Ovary (tissue), 3 donors: ENCODE results near the gene ACAP1.

ENCODE experiments used
- CTCF ChIP-seq, 3 donors: fragments of 450-650 bp in 2 of 3; fragments of 200-600 bp in 1 of 3; IDR thresholded peaks; one replicate each; pipeline versions ENCODE4 v1.5.1 to v1.8.0; 2016 to 2022; ENCODE audit warnings: antibody characterized with exemption in 3 of 3, mild to moderate bottlenecking in 1 of 3
- POLR2A ChIP-seq: fragments of 450-650 bp; IDR thresholded peaks from one replicate; pipeline ENCODE4 v1.6.1; 2017; ENCODE audit warnings: antibody characterized with exemption, mild to moderate bottlenecking, moderate library complexity
- donor health status: DM: no; HTN: no; CAD: no.

DNA sequence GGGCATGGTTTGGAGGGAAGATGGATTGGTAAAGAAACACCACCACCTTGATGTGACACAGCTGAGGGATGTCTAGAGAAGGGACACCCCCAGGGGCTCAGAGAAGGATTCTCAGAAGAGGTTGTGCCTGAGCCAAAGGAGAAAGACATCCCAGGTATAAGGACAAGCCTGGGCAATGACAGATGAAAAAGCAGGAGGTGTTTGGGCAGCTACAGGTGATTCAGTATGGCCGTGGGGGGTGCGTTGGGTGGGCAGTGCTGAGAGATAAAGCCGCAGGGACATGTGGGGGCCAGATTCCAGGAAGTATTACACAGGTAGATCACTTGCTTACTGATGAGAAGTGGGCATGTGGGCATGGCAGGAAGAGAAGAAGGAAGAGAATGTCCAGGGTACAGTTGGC is 25.6 kb downstream of the ACAP1 start:
- TF ChIP-seq POLR2A (no peak), CTCF (IDR thresholded peaks at IDR 0.05) (no peak)
